HFF-Myc (cell line): ENCODE results near the gene SORCS2.

Experiments
- DNase-seq: peaks from one replicate; pipeline ENCODE4 v3.0.0-alpha.2; 2011; ENCODE audit warnings: low read depth; ENCODE audit errors: extremely low read depth
- H3K4me3 ChIP-seq: replicated peaks from 2 replicates; pipeline ENCODE4 v1.5.1; 2011; ENCODE audit warnings: low read depth, mild to moderate bottlenecking, control low read depth, low read length
- TF ChIP-seq, protein P1 (sequence below): IDR thresholded peaks from 2 replicates; pipeline ENCODE4 v1.5.1; 2012; ENCODE audit warnings: mild to moderate bottlenecking, low read depth, low read length, control low read depth; ENCODE audit errors: missing control alignments

SORCS2 gene

DNA sequence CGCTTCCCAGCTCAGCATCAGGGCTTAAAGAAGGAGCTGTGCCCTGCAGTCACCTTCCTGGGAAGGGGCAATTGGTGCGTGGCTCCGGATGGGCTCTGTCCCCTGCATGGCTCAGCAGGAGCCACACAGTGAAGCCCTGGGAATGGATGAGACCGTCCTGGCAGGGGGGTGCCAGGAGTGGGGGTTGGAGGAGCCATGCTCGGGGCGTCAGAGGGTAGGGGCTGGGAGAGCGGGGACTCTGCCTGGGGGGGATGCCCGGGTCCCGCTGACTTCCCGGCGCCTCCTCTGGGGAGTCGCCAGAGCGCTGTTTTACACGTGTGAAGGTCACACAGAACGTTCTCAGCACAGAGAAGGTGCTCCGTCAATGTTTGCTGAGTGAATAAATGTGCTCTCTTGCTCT, 563.2 kb downstream of the SORCS2 start:
- TF ChIP-seq, protein P1, sequence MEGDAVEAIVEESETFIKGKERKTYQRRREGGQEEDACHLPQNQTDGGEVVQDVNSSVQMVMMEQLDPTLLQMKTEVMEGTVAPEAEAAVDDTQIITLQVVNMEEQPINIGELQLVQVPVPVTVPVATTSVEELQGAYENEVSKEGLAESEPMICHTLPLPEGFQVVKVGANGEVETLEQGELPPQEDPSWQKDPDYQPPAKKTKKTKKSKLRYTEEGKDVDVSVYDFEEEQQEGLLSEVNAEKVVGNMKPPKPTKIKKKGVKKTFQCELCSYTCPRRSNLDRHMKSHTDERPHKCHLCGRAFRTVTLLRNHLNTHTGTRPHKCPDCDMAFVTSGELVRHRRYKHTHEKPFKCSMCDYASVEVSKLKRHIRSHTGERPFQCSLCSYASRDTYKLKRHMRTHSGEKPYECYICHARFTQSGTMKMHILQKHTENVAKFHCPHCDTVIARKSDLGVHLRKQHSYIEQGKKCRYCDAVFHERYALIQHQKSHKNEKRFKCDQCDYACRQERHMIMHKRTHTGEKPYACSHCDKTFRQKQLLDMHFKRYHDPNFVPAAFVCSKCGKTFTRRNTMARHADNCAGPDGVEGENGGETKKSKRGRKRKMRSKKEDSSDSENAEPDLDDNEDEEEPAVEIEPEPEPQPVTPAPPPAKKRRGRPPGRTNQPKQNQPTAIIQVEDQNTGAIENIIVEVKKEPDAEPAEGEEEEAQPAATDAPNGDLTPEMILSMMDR, result no peak
- DNase-seq, result no peak
- no peak overlapping the region for H3K4me3 ChIP-seq

DNA sequence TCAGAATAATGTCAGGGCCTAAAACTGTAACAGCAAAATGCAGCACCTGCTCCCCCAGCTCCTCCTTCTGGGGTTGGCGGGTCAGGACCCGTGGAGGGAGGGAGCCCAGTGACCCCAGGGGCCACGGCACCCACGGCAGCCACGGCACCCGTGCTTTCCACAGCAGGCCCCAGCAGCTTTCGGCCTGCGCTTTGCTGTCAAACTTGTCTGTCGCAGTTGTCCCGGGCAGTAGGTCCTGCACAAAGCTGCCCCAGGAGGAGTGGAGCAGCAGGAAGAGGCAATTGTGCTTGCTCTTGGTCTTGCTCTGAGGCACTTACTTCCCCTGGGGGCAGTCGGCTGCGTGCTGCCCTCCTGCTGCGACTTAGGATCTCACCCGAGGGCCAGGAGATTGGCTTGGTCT, 563.7 kb downstream of the SORCS2 start:
- TF ChIP-seq, protein P1, result no peak
- no peak overlapping the region for H3K4me3 ChIP-seq
- DNase-seq, result no peak

DNA sequence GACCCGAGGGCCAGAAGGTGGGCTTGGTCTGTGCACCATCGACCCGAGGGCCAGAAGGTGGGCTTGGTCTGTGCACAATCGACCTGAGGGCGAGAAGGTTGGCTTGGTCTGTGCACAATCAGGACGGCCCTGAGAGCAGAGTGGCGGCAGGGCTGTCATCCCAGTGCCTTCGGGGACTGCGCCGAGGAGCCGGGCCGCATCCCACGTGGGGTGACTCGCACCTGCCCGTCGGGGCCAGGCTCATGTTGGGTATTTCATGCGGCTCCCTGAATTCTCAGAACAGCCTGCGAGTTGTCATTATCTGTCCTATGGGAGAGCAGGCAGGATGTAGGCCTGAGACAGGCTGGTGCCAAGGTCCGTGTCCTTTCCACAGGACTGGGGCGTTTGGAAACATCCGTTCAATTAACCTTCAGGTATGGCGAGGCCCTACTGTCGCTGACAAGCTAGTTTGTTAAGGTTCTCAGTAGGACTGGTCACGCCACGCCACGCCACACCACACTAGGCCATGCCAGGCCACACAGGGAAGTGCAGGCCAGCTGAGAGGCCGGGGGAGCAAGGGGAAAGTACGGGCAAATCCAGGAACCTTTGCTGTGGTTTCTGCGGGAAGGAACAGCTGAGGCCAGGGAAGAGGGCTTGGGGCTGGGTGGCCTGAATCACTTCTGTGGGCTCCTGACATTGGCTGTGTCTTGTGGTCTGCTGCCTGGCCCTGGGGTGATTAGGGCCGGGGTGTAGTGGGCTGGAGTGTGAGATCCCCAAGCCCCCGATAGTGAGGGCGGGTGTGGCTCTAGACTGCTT, 564.4 kb downstream of the SORCS2 start:
- TF ChIP-seq, protein P1, result no peak
- no peak overlapping the region for H3K4me3 ChIP-seq
- no peak for DNase-seq

DNA sequence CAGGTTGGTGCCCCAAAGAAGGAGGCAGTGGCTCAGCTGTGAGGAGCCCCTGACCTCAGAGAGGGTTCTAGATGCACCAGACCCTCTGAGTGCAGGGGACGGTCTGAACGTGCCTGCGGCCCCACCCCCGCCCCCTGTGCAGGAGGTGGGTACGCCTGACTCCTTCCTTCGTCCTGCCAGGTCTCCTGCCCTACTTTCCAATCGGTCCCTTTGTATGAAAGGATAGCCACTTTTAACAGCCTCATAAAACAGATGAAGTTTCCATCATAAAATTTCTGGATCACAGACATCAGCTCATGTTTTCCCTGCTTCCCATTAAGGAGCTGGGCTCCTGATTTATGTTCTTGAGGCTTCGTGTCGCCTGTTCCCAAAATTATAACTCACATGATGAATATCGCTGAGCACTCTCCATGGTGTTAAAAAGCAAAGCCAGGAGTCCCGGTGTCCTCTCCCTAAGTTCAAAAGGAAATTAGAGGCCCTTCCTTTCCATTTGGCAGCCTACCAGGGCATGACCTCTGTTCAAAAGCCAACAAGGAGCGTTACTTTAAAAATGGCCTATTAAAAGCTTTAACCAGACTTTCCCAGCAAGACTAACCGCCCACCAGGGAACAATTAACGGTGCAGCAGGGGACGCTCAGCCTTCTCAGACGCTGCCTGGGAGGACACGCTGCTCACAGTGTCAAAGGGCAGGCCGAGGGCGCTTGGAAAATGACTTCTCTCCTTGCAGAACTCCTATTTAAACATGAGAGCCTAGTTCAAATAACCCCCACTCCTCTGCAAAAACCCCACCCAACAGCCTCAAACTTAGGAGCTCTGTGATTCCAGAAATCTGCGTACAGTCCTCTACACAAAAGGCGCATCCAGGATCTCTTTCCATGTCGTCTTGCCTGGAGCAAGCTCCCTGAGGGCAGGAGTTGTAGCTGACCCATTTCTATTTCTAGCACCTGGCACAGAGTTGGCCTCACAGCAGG, 565.4 kb downstream of the SORCS2 start:
- TF ChIP-seq, protein P1, result no peak
- no peak for DNase-seq
- no peak overlapping the region for H3K4me3 ChIP-seq

DNA sequence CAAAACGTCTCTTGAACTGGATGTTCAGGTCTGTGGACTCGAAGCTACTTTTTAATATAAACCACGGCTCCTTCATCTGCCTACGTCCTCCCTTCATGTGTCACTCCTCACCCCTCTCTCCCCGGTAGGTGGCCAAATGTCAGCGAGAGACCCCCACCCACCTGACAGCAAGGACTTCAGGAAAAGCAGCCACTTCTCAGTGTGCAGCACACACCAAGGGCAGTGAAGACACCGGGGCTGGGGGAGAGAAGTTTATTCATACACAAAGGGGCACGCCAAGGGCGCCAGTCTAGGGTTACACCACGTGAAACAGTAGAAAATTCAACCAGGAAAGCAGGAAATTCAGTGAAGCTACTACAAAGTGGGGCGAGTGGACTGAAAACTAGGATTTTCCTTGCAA, 566.1 kb downstream of the SORCS2 start:
- TF ChIP-seq, protein P1, result no peak
- no peak for DNase-seq
- H3K4me3 ChIP-seq, result no peak overlapping the region

DNA sequence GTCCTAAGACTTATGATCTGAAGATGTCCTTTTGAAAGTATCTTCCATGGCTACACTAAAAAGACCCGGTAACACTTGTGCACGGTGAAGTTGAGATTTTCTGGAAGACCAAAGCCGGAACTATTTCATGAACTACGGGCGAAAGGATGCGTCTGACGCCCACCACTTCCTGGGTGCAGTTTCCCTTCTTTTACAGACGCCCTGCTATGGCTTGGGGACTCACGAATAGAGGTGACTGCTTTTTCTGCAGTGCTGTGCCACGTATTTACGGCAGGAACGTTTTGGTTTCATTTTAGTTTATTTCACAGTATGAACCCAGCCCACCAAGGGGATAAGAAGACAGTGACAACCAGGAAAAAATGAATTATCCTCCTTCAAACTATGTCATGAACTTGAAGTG, 566.9 kb downstream of the SORCS2 start:
- no peak overlapping the region for H3K4me3 ChIP-seq
- DNase-seq, result no peak
- TF ChIP-seq, protein P1, result no peak
